Stimulated activated naive B cell treated with anti-CD40 and anti-IgM and Interleukin-4, amounts not matched to agents 10 μg/mL and 1 μg/mL and 100 μg/mL, for 72 hours (primary cell): ENCODE results near the gene PHLDB2.

Experiments
- ATAC-seq, 2 donors: fragments of 150-1000 bp; cut with Tn5 transposase; replicated peaks; 2 replicates each; pipeline ENCODE4 v1.10.0; 2021; ENCODE audit warnings: moderate library complexity in 1 of 2
- DNase-seq: peaks from one replicate; pipeline ENCODE4 v3.0.0; 2021
- H3K27ac Mint-ChIP-seq: one replicate; pipeline ENCODE4 v1.8.0; 2022; ENCODE audit warnings: mild to moderate bottlenecking, mixed read lengths
- H3K27me3 Mint-ChIP-seq, 2 donors: one replicate each; pipeline ENCODE4 v1.8.0; 2022; ENCODE audit warnings: mixed read lengths in 2 of 2
- H3K36me3 Mint-ChIP-seq, 2 donors: one replicate each; pipeline ENCODE4 v1.8.0; 2022; ENCODE audit warnings: mixed read lengths in 2 of 2, mild to moderate bottlenecking in 1 of 2
- H3K4me1 Mint-ChIP-seq, 2 donors: one replicate each; pipeline ENCODE4 v1.8.0; 2022; ENCODE audit warnings: mixed read lengths in 2 of 2, mild to moderate bottlenecking in 1 of 2
- H3K4me3 Mint-ChIP-seq, 2 donors: one replicate each; pipeline ENCODE4 v1.8.0; 2022; ENCODE audit warnings: mild to moderate bottlenecking in 2 of 2, mixed read lengths in 2 of 2, moderate library complexity in 1 of 2
- H3K9me3 Mint-ChIP-seq, 2 donors: one replicate each; pipeline ENCODE4 v1.8.0; 2022; ENCODE audit warnings: mixed read lengths in 2 of 2, mild to moderate bottlenecking in 1 of 2

PHLDB2 gene

GRCh38 chr3:111979434-111980038 lies 120.5 kb downstream of the PHLDB2 start:
- DNase-seq (peak; percentile 15), ATAC-seq (peak; percentile 58 to 63)
- no peaks in the 10 kb centered on the region for H3K27me3 Mint-ChIP-seq
- H3K9me3 Mint-ChIP-seq = no peaks in the 10 kb centered on the region
- peaks cover 7 to 25% of the 10 kb centered on the region in 2 donors for H3K4me1 Mint-ChIP-seq
- peak overlapping the region; percentile 97 for H3K27ac Mint-ChIP-seq
- peak overlapping the region; percentile 88 to 92 for H3K4me3 Mint-ChIP-seq
- peaks cover 0 to 4% of the 10 kb centered on the region in 2 donors for H3K36me3 Mint-ChIP-seq

DNA sequence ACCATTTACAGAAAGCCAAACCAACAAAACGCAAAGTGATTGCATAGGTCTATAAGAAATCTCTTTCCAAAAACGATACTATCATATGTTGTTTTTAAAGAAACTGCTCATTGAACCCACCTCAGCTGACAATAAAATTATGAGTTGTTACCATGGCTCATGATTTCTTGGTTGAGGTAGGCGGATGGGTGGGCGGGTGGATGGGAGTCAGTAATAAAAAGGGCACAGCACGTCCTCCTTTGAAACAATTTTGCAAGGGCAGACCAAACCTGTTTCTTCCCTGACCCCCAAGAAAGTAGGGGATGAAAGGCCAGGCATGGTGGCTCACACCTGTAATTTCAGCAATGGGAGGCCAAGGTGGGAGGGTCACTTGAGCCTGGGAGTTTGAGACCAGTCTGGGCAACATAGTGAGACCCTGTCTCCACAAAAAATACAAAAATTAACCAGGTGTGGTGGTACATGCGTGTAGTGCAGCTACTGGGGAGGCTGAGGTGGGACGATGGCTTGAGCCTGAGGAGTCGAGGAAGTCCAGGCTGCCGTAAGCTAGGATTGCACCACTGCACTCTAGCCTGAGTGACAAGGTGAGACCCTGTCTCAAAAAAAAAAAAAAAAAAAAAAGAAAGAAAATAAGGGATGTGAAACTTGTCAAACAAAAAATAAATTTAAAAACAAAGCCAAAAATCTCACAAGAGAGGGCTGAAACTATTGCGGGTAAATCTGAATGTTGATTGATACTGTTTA lies 121.8 kb downstream of the PHLDB2 start:
- peak overlapping the region; percentile 54 for H3K27ac Mint-ChIP-seq
- no peak for DNase-seq

GRCh38 chr3:111981457-111981763 lies 122.3 kb downstream of the PHLDB2 start:
- Mint-ChIP-seq H3K27me3 (no peaks in the 10 kb centered on the region), H3K27ac (no peak overlapping the region), H3K4me1 (peaks cover 14 to 30% of the 10 kb centered on the region in 2 donors), H3K9me3 (no peaks in the 10 kb centered on the region), H3K4me3 (peak overlapping the region in 1 of 2 donors; percentile 67), H3K36me3 (peaks cover 5 to 15% of the 10 kb centered on the region in 2 donors)
- ATAC-seq (no peak), DNase-seq (no peak)

More for the DNA sequence above, 121.8 kb downstream of the PHLDB2 start:
- H3K27me3 Mint-ChIP-seq = no peaks in the 10 kb centered on the region
- H3K36me3 Mint-ChIP-seq = peaks cover 5 to 10% of the 10 kb centered on the region in 2 donors
- H3K4me3 Mint-ChIP-seq = peak overlapping the region; percentile 3 to 67
- ATAC-seq = no peak
- no peaks in the 10 kb centered on the region for H3K9me3 Mint-ChIP-seq
- H3K4me1 Mint-ChIP-seq = peaks cover 14 to 30% of the 10 kb centered on the region in 2 donors

GRCh38 chr3:111984636-111985298 lies 125.7 kb downstream of the PHLDB2 start:
- Mint-ChIP-seq H3K4me1 (peaks cover 14 to 30% of the 10 kb centered on the region in 2 donors), H3K27ac (peak overlapping the region; percentile 31), H3K36me3 (peaks cover 18 to 38% of the 10 kb centered on the region in 2 donors), H3K4me3 (no peak overlapping the region), H3K9me3 (no peaks in the 10 kb centered on the region), H3K27me3 (no peaks in the 10 kb centered on the region)
- ATAC-seq (no peak), DNase-seq (no peak)

GRCh38 chr3:111986800-111987199 lies 127.7 kb downstream of the PHLDB2 start:
- Mint-ChIP-seq H3K4me1 (peaks cover 11 to 20% of the 10 kb centered on the region in 2 donors), H3K9me3 (no peaks in the 10 kb centered on the region), H3K36me3 (peaks cover 20 to 42% of the 10 kb centered on the region in 2 donors), H3K4me3 (no peak overlapping the region), H3K27ac (no peak overlapping the region), H3K27me3 (no peaks in the 10 kb centered on the region)
- DNase-seq (no peak), ATAC-seq (no peak)

- ATAC-seq (peak; percentile 75 to 86), DNase-seq (no peak)
- no peak overlapping the region for H3K27ac Mint-ChIP-seq
- no peak overlapping the region for H3K4me3 Mint-ChIP-seq
- no peaks in the 10 kb centered on the region for H3K9me3 Mint-ChIP-seq
- H3K4me1 Mint-ChIP-seq = peaks cover 9 to 16% of the 10 kb centered on the region in 2 donors
- no peaks in the 10 kb centered on the region for H3K27me3 Mint-ChIP-seq
- peaks cover 27 to 55% of the 10 kb centered on the region in 2 donors for H3K36me3 Mint-ChIP-seq
Observed at GRCh38 chr3:111989061-111989678, 130.1 kb downstream of the PHLDB2 start.

DNA sequence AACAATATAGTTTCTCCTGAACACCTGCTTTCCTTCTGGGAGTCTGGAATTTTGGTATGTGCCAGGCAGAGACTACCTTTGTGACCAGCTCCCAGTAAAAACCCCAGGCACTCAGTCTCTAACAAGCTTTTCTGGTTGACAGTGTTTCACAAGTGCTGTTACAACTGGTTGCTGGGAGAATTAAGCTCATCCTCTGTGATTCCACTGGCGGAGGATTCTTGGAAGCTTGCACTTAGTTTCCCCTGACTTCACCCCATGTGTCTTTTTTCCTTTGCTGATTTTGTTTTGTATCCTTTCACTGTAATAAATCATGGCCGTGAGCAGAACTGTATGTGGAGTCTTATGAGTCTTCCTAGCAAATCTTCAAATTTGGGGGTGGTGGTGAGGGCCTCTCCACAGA lies 134.0 kb downstream of the PHLDB2 start:
- Mint-ChIP-seq H3K9me3 (no peaks in the 10 kb centered on the region), H3K27me3 (no peaks in the 10 kb centered on the region), H3K4me1 (peaks cover 2 to 7% of the 10 kb centered on the region in 2 donors), H3K36me3 (peaks cover 23 to 34% of the 10 kb centered on the region in 2 donors), H3K27ac (no peak overlapping the region), H3K4me3 (no peak overlapping the region)
- ATAC-seq = no peak
- no peak for DNase-seq

DNA sequence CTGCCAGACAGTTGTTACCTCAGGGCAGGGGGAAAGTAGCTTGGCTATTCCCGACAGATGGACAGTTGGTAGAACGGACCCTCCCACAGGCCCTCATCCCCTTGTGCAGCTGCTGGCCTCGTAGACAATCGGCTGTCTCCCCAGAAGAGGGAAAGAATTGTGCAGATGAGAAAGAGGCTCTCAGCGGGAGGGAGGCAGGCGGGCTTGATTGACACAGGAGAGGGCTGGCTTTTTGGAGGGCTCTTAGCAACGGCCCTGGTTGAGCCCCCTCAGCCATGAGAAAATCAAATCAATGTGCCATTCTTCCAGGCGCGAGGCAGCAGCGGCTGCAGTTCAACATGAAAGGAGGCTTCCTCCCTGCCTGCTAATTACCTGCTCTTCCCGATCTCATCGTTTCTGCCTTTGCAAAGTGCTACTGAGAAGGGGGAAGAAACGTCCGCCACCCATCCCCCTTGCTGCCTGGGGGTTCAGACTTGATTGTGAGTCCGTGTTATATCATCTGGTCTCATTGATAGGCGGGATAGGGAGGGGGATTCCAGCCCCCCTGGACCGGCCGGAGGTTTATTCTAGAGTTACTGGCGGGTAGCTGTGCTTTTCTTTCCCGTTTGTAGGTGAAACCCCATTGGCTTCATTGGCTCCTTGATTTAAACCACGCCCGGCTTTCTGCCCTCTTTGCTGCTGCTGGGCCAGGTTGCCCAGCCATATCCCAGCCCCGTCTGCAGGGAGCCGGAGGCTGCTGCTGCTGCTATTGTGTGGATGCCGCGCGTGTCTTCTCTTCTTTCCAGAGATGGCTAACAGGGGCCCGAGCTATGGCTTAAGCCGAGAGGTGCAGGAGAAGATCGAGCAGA lies 139.8 kb downstream of the PHLDB2 start, which contains the start of gene TAGLN3:
TSS of gene TAGLN3 (plus strand) at position 287 of the 848 bp plus-strand sequence. CDS start at position 788, 501 bp downstream.
- DNase-seq (no peak), ATAC-seq (peak; percentile 70 to 75)
- Mint-ChIP-seq H3K27ac (peak within 1 kb of the TSS; percentile 60), H3K9me3 (no peaks in the 10 kb centered on the region), H3K4me3 (peak within 1 kb of the TSS; percentile 84 to 86), H3K36me3 (peaks cover 4 to 5% of the 10 kb centered on the region in 2 donors), H3K27me3 (peaks cover 9 to 10% of the 10 kb centered on the region in 2 donors), H3K4me1 (peaks cover 9 to 23% of the 10 kb centered on the region in 2 donors)

DNA sequence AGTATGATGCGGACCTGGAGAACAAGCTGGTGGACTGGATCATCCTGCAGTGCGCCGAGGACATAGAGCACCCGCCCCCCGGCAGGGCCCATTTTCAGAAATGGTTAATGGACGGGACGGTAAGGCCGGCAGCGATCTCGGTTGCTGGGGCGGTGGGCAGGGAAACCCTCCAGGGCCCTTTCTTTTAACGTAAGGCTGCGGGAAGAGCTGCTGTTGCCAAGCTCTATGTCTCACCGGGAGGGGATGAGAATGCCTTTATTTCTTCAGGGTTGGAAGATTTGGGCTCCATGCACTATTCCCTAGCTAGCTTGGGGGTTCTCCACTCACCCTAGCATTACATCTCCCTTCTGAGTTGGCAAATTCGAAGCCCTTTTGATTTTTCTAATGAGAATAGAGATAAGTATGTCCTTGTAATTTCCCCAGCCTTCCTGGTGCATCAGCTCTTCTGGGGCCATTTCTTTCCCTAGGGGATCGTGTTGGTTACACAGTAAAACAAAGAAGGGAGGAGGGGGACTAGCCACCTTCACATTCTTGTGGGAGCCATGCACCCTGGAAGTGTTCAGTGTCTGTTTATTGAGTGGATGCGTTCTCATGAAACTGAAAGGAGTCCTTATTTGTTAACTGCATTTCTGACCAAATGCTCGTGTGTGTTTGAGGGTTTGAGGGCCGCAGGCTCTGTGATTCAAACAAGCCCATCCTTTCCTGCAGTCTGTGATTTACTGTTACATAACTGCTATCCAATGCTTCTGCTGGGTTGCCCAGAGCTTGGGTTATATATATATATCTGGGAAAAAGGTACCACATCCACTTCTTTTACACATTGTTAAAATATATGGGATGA lies 140.6 kb downstream of the PHLDB2 start:
- ATAC-seq (no peak), DNase-seq (no peak)
- H3K27ac Mint-ChIP-seq = peak overlapping the region; percentile 60
- peaks cover 9 to 23% of the 10 kb centered on the region in 2 donors for H3K4me1 Mint-ChIP-seq
- peaks cover 4 to 5% of the 10 kb centered on the region in 2 donors for H3K36me3 Mint-ChIP-seq
- H3K4me3 Mint-ChIP-seq = peak overlapping the region; percentile 84 to 86
- peaks cover 9 to 10% of the 10 kb centered on the region in 2 donors for H3K27me3 Mint-ChIP-seq
- no peaks in the 10 kb centered on the region for H3K9me3 Mint-ChIP-seq

- ATAC-seq = no peak
- peaks cover 9 to 10% of the 10 kb centered on the region in 2 donors for H3K27me3 Mint-ChIP-seq
- H3K4me3 Mint-ChIP-seq = no peak overlapping the region
- H3K4me1 Mint-ChIP-seq = peaks cover 9 to 23% of the 10 kb centered on the region in 2 donors
- no peaks in the 10 kb centered on the region for H3K9me3 Mint-ChIP-seq
- peaks cover under 1 to 1% of the 10 kb centered on the region in 2 donors for H3K36me3 Mint-ChIP-seq
- no peak overlapping the region for H3K27ac Mint-ChIP-seq
- DNase-seq = no peak
Observed at GRCh38 chr3:112000367-112000771, 141.3 kb downstream of the PHLDB2 start.

DNA sequence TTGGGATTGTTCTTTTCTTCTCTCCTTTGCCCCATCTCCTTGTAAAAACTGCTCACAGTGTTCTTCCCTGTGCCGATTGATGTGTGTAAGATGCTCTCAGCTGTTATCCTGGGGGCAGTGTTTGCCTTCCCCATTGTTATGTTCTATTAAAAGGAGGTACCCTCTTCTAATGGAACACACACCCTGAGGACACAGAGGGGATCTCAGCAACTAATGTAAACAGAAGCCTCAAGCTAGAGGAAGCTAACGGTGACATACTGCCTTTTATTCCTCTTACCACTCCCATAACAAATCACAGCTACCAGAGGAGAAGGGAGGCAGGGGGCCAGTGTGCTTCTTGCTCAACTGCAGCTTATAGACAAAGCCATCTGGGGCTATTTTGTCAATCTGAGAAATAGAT lies 141.9 kb downstream of the PHLDB2 start:
- H3K4me1 Mint-ChIP-seq = peaks cover 9 to 23% of the 10 kb centered on the region in 2 donors
- DNase-seq = no peak
- H3K27me3 Mint-ChIP-seq = peaks cover 9 to 10% of the 10 kb centered on the region in 2 donors
- ATAC-seq = no peak
- H3K36me3 Mint-ChIP-seq = no peaks in the 10 kb centered on the region
- no peak overlapping the region for H3K27ac Mint-ChIP-seq
- no peak overlapping the region for H3K4me3 Mint-ChIP-seq
- H3K9me3 Mint-ChIP-seq = no peaks in the 10 kb centered on the region

DNA sequence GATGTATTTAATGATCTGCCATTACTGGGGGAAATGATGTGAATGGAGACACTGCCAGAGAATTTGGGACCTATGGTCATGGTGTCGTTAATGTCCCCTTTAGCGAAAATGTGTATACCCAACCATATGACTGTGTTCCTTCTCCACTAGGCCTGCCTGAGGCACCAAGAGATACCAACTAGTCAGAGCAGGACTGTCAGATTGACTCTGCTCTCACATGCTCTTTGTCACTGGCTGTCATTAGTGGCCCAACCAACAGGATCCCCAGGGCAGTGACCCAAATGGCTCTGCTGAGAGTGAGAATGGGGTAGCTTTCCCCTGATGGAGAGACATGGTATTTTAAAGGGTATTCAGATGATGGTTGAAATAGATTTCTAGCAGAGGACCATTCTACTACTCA lies 142.5 kb downstream of the PHLDB2 start:
- Mint-ChIP-seq H3K9me3 (no peaks in the 10 kb centered on the region), H3K4me3 (no peak overlapping the region), H3K27me3 (peaks cover 9 to 10% of the 10 kb centered on the region in 2 donors), H3K36me3 (no peaks in the 10 kb centered on the region), H3K27ac (no peak overlapping the region), H3K4me1 (peaks cover 9 to 23% of the 10 kb centered on the region in 2 donors)
- DNase-seq (no peak), ATAC-seq (no peak)
